Fibroblast of mammary gland (primary cell): ENCODE results near the gene FOXK2.

Experiments used
- DNase-seq: peaks from one replicate; pipeline ENCODE4 v3.0.0-alpha.2; 2010; ENCODE audit warnings: low read depth
- H3K4me3 ChIP-seq: 2 replicates; pipeline ENCODE4 v1.5.1; 2011; ENCODE audit warnings: low read depth, mild to moderate bottlenecking, low read length, moderate library complexity; ENCODE audit not compliant: control insufficient read depth
- TF ChIP-seq, protein P1 (sequence below): conservative IDR thresholded peaks from 2 replicates; pipeline ENCODE4 v1.5.1; 2011; ENCODE audit warnings: low read depth, low read length, inconsistent platforms; ENCODE audit not compliant: control insufficient read depth, insufficient read depth

FOXK2 gene

DNA sequence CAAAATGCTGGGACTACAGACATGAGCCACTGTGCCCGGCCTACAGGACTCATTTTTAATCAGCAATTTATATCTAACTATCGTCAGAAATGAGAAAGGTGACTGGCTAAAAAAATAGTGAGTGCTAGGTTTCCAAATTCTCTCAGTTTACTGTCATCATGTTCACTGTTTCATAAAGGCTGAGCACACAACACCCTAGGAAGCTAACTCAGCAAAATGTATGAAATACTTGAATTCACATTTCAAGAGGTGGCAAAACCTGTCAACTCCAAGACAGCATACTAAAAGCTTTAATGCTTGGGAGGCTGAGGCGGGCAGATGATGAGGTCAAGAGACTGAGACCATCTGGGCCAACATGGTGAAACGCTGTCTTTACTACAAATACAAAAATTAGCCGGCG lies 112.0 kb downstream of the FOXK2 start:
- no peak for DNase-seq
- TF ChIP-seq, protein P1, sequence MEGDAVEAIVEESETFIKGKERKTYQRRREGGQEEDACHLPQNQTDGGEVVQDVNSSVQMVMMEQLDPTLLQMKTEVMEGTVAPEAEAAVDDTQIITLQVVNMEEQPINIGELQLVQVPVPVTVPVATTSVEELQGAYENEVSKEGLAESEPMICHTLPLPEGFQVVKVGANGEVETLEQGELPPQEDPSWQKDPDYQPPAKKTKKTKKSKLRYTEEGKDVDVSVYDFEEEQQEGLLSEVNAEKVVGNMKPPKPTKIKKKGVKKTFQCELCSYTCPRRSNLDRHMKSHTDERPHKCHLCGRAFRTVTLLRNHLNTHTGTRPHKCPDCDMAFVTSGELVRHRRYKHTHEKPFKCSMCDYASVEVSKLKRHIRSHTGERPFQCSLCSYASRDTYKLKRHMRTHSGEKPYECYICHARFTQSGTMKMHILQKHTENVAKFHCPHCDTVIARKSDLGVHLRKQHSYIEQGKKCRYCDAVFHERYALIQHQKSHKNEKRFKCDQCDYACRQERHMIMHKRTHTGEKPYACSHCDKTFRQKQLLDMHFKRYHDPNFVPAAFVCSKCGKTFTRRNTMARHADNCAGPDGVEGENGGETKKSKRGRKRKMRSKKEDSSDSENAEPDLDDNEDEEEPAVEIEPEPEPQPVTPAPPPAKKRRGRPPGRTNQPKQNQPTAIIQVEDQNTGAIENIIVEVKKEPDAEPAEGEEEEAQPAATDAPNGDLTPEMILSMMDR: no peak
- H3K4me3 ChIP-seq: no peak overlapping the region

DNA sequence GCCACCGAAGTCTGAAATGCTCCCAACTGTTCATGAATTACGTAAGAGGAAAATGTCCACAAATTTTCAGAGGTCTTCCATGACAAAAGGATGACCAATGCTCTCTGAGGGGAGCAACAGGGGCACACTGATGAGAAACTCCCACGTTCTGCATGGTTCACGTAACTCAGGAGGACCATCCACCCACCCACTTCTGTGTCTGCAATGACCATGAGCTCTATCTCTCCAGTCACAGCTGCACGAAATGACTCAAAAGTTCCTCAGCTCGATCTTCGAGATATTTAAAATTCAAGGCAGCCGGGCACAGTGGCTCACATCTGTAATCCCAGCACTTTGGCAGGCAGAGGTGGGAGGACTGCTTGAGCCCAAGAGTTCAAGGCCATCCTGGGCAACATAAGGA lies 112.9 kb downstream of the FOXK2 start:
- no peak overlapping the region for H3K4me3 ChIP-seq
- TF ChIP-seq, protein P1: no peak
- peak; percentile 79 for DNase-seq

DNA sequence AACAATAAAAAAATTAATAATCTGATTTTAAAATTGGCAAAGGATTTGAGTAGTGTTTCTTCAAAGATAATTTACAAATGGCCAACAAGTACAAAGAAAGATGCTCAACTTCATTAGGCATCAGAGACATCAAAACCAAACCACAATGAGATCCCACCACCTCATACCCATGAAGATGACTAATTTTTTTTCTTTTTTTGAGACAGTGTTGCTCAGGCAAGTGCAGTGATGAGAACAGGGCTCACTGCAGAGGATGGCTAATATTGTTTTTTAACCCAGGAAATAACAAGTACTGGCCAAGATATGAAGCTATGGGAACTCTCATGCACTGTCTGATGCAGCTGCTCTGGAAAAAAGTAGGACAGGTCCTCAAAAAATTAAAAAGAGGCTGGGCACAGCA lies 113.8 kb downstream of the FOXK2 start:
- TF ChIP-seq, protein P1: no peak
- DNase-seq: no peak
- H3K4me3 ChIP-seq: no peak overlapping the region

DNA sequence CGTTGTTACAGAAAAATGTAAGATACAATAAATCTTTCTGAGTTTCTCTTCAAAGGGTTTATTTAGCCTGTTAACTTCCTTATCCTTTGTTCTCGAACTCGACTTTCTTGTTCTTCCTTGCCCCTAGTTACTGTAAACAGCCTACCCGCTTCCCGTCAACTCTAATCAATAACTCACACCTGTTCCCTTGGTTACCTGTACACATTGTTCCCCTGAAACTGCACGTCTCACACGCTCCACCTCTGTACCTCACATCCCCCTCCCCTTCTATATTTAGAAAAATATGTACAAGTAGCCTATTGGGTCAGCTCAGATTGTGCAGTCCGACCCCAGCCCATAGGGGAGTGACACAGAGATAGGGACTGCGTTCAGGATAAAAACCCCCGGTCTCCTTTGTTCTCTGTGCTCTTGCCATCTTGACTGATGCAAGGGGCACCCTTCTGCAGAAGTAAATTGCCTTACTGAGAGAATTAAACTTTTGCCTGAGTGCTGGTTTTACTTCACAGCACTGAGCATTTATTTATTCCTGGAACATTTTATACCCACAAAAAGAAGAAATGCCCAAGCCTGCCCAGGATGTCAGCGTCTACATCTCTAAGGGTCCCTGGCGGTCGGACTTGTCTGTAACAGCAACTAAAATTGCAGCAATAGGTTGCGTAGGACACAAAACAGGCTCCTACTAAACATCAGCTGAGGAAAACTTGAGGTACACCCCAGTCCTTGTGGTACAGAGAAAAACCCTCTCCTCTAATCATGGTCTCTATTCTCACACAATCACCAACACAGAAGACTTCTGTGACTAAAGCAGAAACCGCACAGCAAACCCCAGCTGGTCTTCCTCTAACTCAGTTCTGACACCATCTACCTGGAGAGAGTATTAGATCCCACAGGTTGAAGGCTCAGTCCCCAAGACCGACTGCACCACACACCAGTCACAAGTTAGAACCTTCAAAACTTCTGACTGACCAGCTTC lies 117.4 kb downstream of the FOXK2 start:
- TF ChIP-seq, protein P1: no peak
- DNase-seq: no peak
- no peak overlapping the region for H3K4me3 ChIP-seq

DNA sequence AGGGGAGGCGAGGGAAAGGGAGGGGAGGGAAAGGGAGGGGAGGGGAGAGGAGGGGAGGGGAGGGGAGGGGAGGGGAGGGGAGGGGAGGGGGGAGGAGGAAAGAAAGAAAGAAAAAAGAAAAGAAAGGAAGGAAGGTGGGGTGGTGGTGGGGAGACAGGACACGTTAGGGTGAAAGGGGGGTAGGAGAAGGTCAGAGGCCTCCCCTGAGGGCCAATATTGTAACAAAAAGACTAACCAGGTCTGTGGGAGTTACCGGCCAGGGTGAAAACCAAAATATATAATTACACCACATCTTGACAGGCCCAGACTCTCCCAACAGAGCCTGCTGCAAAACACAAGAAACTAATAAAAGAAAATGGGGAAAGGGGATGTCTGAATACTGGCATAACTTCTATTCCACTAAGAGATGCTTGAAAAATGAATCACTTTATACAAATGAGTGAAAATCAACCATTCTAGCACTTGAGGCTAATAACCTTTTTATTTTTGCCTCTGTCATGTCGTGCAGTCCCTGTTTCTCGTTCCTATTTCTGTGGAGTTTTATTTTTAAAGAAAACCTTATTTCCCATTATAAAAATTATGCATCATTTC lies 118.7 kb downstream of the FOXK2 start:
- TF ChIP-seq, protein P1: no peak
- no peak for DNase-seq

DNA sequence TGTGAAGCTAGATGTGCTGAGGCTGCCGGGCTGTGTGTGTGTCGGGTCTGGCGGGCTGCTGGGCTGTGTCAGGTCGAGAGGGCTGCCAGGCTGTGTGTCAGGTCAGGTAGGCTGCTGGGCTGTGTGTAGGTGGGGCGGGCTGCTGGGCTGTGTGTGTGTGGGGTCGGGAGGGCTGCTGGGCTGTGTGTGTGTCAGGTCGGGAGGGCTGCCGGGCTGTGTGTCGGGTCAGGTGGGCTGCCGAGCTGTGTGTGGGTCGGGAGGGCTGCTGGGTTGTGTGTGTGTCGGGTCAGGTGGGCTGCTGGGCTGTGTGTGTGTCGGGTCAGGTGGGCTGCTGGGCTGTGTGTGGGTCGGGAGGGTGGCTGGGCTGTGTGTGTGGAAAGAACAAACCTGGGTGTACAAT lies 120.1 kb downstream of the FOXK2 start:
- no peak overlapping the region for H3K4me3 ChIP-seq
- no peak for DNase-seq
- TF ChIP-seq, protein P1: no peak

More for the DNA sequence above, 118.7 kb downstream of the FOXK2 start:
- no peak overlapping the region for H3K4me3 ChIP-seq
